DMS114 treated with DMSO at 0.1 percent for 48 hours (cell line): ENCODE results near the gene CACNA2D3.

Experiments used
- DNase-seq: peaks from one replicate; lab custom pipeline; 2025; ENCODE audit not compliant: unreplicated experiment; lab: John Stamatoyannopoulos, UW

CACNA2D3 gene

DNA sequence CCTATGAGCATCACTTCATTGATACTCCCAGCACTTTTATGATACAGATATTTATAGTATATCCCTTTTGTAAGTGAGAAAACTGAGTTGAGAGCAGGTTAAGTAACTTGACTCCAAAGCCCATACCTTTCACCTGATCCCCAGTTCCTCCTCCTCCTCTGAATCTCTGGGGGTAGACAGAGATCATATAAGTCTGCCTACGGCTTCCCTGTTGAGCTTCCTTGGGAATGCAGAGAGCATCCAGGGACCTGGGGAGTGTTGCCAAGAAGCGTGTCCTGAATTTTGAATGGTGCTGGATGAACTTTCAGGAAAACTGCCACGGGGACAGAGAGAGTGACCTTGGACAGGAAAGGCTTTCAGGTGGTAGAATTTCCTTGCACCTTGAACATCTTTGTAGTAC lies 537.0 kb downstream of the CACNA2D3 start:
- no peak for DNase-seq

DNA sequence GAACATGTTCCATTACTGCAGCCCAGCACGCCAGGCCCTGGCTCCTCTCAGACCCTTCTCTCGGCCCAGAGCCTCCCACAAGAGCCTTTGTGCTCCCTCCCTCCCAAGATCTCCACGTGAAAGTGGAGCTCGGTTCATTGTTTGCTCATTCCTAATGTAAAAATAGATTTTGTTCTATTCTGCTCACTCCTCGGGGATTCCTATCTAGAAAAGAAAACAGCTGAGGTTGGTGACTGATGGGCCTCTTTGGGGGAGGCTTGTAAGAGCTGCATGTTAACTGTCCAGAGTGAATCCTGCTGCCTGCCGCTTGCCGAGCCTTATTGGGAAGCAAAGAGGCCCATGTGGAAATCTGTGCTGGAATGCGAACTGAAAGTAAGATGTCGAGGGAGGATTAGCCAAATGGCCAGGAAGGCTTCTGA lies 538.4 kb downstream of the CACNA2D3 start:
- DNase-seq: no peak

DNA sequence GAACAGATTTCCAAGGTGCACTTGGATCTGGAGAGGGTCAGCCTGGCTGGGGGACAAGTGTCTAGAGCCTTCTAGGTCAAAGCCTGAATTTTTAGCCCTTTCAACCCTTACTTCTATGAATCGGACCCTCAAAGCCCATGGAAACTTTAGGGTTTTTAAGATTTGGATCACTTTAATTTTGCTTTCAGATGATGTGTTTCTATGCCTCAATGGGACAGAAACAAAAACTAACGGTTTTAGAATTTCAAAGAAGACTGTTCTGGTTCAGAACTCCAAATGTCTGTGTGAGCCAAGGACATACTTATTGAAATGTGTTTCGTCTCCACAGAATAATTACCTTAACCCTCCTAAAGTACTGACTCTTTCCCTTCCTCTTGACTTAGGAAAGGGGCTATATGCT lies 538.8 kb downstream of the CACNA2D3 start:
- DNase-seq: no peak

- no peak for DNase-seq
Measured at GRCh38 chr3:54663501-54664011, 541.2 kb downstream of the CACNA2D3 start.

DNA sequence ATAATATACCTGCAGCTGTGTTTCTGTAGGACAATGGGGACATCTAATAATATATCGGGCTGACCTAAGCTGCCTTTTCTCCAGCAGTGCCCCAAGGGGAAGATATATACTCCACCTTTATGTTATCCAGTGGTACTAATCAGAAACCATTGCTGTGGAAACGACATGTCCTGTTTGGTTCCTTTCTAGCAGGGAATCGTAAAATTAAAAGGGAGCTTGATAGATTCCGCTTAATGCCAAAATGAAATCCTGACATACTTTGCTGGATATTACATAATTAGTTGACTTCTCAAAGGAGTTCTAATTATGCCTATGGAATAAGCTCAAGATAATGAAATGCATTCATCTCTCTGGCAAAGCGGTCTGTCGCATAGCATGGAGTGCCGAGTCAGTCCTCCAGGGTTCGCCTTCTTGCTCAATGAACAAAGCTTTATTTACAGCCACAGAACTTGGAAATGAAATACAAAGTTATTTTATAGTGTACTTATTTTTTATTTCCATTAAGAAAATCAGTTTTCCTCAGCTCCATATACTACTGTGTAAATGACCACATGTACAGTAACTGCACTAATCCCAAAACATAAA lies 542.8 kb downstream of the CACNA2D3 start:
- no peak for DNase-seq

DNA sequence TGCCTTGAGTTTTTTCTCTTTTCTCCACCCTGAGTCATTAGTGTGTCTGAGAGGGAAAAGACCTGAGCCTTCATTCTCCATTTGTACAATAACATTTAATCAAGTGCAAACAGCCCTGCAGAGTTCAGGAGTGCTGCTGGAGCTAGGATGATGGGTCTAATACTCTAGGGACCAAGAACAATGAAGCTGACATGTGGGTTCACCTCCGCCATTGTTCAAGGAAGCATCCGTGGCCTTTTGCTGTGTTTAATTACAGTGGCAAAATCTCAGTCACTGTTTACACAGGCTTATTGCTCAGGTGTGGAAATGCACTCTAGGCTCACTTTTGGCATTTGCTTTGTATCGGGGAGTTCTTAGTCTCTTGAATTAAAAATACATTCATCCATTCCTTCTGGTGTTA lies 545.9 kb downstream of the CACNA2D3 start:
- DNase-seq: no peak

DNA sequence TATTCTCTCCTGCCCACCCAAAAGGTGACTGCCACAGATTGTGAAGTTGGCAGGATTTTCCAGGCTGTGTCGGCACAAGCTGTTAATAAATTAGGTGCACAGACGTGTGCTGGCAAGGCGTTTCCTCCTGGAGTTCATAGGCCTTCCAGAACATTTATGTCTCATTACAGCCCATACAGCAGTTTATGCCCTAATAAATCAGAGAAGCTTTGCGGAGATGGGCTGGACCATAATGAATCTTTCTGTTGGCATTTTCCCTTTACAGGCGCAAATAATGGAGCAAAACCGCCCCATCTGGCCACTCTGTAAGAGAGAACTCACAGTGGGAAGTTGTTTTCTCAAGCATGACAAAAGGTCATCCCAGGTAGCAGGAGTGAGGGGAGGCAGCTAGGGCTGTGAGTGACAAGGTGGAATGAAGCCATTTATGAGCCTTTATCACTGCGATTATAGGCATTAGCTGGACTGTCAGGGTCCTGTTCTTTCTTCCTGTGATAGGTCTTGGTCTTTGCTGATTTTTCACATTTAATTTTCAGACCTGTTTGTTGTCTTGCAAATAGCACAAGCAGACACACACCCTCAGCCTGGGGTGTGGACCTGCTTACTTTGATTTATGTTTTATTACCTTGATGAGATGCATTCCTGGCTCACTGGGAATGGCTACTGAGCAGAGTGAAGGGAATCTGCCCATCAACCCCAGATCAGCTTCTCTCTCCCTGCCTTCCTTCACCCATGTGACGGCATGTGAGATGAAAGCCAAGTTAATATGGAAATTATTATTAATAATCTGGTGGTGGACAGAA lies 548.0 kb downstream of the CACNA2D3 start:
- no peak for DNase-seq

DNA sequence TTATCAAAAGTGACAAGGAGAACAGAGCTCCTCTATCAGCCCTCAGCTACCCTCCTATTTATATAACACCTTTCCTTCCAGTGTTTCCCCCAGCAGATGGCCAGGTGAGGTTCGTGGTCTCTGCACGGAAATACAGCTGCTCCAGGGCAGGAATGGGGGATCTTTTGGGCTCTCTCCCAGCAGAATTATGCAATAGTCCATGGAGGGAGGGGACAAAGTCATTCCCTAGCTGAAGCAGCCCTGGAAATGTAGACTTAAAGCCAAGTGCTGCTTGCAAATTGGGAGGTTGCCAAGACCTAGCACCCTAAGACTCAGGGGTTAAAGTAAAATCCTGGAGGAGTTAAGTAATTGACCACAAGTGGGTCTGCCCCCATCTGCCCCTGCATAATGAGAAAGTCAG lies 549.2 kb downstream of the CACNA2D3 start:
- DNase-seq: no peak

DNA sequence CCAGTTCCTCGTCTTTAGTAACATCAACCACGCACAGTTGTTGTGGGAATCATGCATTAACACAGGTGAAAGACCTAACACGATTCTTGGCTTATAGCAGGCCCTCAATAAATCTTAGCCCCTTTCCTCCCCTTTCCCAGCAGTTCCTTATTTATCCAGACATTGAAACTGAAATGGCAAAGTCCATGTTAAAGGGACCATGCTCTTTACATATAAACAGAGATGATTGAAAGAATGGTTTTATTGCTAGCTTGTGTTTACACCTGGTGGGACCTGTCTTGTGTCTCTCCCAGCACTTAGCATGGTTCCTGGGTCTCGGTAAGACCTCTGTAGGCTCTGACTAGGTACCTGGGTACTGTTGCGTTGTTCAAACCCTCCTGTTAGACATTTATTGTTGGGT lies 553.7 kb downstream of the CACNA2D3 start:
- no peak for DNase-seq

DNA sequence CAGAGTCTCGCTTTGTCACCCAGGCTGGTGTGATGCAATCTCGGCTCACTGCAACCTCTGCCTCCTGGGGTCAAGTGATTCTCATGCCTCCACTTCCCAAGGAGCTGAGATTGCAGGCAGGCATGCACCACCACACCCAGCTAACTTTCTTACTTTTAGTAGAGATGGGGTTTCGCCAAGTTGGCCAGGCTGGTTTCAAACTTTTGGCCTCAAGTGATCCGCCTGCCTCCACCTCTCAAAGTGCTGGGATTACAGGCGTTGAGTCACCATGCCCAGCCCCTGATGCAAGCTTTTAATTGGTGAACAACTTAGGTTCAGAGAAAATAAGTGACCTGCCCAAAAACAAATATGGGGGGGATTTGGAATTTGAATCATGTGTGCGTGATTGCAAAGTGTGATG lies 559.4 kb downstream of the CACNA2D3 start:
- DNase-seq: no peak

DNA sequence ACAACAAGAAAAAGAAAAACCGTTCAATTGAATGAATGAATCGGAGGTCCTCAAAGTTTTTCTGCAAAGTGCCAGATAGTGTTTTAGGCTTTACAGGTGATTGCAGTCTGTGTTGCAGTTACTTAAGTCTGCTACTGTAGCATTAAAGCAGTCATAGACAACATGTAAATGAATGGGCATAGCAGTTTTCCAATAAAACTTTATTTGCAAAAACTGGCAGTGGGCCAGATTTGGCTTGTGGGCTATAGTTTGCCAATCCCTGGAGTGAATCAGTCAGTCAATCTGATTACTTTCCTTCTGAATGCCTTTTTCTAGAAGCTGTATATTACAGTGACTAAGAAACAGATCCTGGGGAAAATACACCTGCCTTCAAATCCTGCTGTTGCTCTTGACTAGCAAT lies 562.9 kb downstream of the CACNA2D3 start:
- no peak for DNase-seq

GRCh38 chr3:54691289-54691771 lies 569.0 kb downstream of the CACNA2D3 start:
- DNase-seq: no peak

DNA sequence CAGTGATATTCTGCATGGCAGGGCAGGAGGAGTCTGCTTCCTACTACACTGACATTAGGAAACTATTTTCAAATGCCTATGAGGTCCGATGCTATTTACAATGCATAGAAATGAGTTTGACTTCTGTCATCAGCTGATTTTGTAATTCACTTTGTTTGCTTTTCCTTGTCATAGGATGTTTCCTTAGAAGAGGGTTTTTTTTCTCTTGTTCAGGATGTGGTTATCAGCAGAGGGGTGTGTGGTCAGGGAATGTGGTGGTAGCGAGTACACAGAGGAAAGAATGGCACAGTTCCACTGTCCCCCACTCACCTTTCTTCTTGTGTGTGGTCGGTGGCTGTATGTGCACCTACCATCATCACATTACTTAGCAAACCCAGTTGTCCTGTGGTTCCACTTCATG lies 574.0 kb downstream of the CACNA2D3 start:
- no peak for DNase-seq

- DNase-seq: no peak
Measured at GRCh38 chr3:54698054-54698453, 575.7 kb downstream of the CACNA2D3 start.

- DNase-seq: no peak
Measured at GRCh38 chr3:54703923-54704322, 581.6 kb downstream of the CACNA2D3 start.

- no peak for DNase-seq
Measured at GRCh38 chr3:54705730-54706129, 583.4 kb downstream of the CACNA2D3 start.

- no peak for DNase-seq
Measured at GRCh38 chr3:54706738-54707137, 584.4 kb downstream of the CACNA2D3 start.

- no peak for DNase-seq
Measured at GRCh38 chr3:54709785-54710184, 587.4 kb downstream of the CACNA2D3 start.

DNA sequence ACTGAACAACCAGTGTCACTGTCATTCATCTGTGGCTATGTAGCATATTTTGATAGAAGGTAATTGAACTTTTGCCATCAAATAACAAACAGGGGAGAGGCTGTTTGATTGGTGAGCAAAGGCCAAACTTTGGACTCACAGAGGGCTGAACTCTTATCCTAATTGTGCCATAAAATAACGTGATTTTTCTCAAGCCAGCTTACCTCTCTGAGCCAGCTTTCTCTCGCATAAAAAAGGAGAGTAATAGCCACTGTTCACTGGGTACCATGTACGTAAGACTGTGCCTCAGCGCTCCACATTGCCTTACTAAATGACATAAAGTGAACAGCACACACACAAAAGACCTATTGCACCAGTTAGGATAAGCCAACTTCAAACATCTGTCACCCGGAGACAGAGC lies 588.6 kb downstream of the CACNA2D3 start:
- no peak for DNase-seq

DNA sequence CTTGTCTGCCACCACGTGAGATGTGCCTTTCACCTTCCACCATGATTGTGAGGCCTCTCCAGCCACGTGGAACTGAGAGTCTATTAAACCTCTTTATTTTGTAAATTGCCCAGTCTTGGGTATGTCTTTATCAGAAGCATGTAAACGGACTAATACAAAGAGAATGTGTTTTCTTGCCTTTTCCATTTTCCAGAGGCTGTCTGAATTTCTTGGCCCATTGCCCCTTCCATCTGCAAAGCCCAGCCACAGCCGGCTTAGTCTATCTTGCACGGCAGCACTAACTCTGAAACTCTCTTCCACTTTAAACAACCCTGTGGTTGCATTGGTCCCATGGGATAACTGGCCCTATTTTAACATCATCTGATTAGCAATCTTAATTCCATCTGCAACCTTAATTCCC lies 590.2 kb downstream of the CACNA2D3 start:
- DNase-seq: no peak

- DNase-seq: no peak
Measured at GRCh38 chr3:54713031-54713430, 590.7 kb downstream of the CACNA2D3 start.

GRCh38 chr3:54713455-54713854 lies 591.1 kb downstream of the CACNA2D3 start:
- no peak for DNase-seq
